Progenitor cell of endocrine pancreas (in vitro differentiated cells): Measurements from ENCODE around the gene GADD45A. TPM values are rescaled to one million over a fixed set of nuclear protein-coding genes. Genes with fewer than 3 reads are reported as not detected.
"Not testable (repeated sequence)": the region's sequence is repeated elsewhere in the genome, so short reads cannot be mapped to it uniquely, and the experiment has no call there.

Experiments used
- DNase-seq: peaks from one replicate; pipeline ENCODE4 v3.0.0; 2021; ENCODE audit warnings: low spot score; ENCODE audit not compliant: unreplicated experiment
- H3K27ac Mint-ChIP-seq: 2 replicates; pipeline ENCODE4 v1.8.0; 2021; ENCODE audit warnings: mild to moderate bottlenecking, moderate library complexity, mixed read lengths
- H3K27me3 Mint-ChIP-seq: 2 replicates; pipeline ENCODE4 v1.8.0; 2021; ENCODE audit warnings: mixed read lengths
- H3K36me3 Mint-ChIP-seq: 2 replicates; pipeline ENCODE4 v1.8.0; 2022; ENCODE audit warnings: mixed read lengths; ENCODE audit not compliant: insufficient read depth
- H3K4me1 Mint-ChIP-seq: 2 replicates; pipeline ENCODE4 v1.8.0; 2021; ENCODE audit warnings: low read depth, mixed read lengths
- H3K4me3 Mint-ChIP-seq: 2 replicates; pipeline ENCODE4 v1.8.0; 2021; ENCODE audit warnings: low read depth, mild to moderate bottlenecking, moderate library complexity, mixed read lengths
- H3K9me3 Mint-ChIP-seq: 2 replicates; pipeline ENCODE4 v1.8.0; 2021; ENCODE audit warnings: low read depth, mixed read lengths
- CTCF ChIP-seq: fragments of 200-600 bp; sonication (generic); IDR thresholded peaks from one replicate; pipeline ENCODE4 v1.5.0; 2021; ENCODE audit warnings: antibody characterized with exemption, mild to moderate bottlenecking; ENCODE audit not compliant: unreplicated experiment
- total RNA-seq: library from RNA; stranded (reverse); gene quantifications from 2 replicates; pipeline ENCODE4 v1.2.1, GENCODE V29; 2021

GADD45A gene
- total RNA-seq, 1 donor from 2014 or later, result 47.7 TPM

DNA sequence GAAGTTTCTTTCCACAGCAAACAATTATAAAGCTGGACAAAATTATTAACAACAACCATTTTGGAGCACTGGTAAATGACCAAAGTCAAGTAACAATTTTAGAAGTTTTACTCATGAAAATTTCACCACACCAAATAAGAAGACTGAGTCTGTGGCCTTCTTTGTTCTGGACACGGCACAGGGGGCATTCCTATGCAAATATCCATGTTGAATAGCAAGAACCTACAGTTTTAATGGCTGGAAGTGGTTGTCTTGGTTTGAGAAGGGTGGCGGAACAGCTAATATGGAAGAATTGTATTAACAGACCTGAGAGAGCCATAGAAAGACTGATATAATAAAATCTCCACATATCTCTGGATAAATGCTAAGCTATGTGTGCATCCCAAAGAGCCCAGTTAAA lies 29.4 kb upstream of the GADD45A start:
- Mint-ChIP-seq H3K36me3 (no peaks in the 10 kb centered on the region), H3K4me1 (no peaks in the 10 kb centered on the region), H3K9me3 (no peaks in the 10 kb centered on the region), H3K4me3 (no peak overlapping the region), H3K27ac (no peak overlapping the region), H3K27me3 (peaks cover 13% of the 10 kb centered on the region)
- DNase-seq, result no peak
- TF ChIP-seq CTCF, result no peak

- not testable (repeated sequence) for DNase-seq, H3K4me1 Mint-ChIP-seq, H3K9me3 Mint-ChIP-seq, H3K36me3 Mint-ChIP-seq, H3K27ac Mint-ChIP-seq, H3K4me3 Mint-ChIP-seq
- H3K27me3 Mint-ChIP-seq, result peaks cover 15% of the 10 kb centered on the region
These were observed 27.8 kb upstream of the GADD45A start for GRCh38 chr1:67657152-67657551.

DNA sequence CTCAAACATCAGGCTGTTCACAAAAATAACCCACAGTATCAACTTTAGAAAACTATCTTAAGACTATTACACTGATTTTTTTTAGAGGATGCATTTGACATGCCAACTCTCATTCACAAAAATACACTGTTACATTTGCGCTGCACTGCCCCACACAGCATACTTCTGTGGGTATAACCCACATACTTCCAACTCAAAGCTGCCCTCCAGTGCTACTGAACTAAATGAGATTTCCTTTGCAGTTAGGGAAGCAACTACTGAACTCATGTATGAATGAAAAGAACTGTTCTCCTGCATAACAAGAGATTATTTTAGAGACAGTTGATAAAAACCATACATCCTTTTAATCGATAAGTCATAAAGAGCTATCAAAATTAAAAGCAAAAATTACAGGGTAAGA lies 25.8 kb upstream of the GADD45A start:
- Mint-ChIP-seq H3K9me3 (no peaks in the 10 kb centered on the region), H3K27ac (no peak overlapping the region), H3K27me3 (peaks cover 12% of the 10 kb centered on the region), H3K36me3 (no peaks in the 10 kb centered on the region), H3K4me3 (no peak overlapping the region), H3K4me1 (no peaks in the 10 kb centered on the region)
- DNase-seq, result no peak
- TF ChIP-seq CTCF, result no peak

- TF ChIP-seq CTCF, result no peak
- Mint-ChIP-seq H3K9me3 (no peaks in the 10 kb centered on the region), H3K4me1 (no peaks in the 10 kb centered on the region), H3K27me3 (peaks cover 12% of the 10 kb centered on the region), H3K27ac (no peak overlapping the region), H3K4me3 (no peak overlapping the region), H3K36me3 (no peaks in the 10 kb centered on the region)
- DNase-seq, result no peak
These were observed 22.1 kb upstream of the GADD45A start for GRCh38 chr1:67662884-67663283.

DNA sequence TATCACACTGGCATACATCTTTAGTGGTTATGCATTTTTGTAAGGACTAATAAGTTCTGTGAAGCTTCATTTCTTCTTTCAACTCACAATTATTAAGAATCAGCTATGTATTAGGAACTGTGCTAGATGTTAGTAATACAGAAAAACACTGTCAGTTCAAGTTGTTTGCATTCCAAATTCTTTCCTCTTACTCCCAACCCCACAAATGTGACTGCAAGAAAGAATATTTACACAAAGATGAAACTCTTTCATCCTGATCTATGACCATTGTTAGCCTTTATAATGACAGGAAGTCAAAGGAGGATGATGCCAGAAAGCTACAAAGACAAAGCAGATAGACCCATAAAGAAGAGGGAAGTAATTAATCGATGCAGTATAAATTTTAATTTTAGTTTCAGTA lies 21.0 kb upstream of the GADD45A start:
- Mint-ChIP-seq H3K36me3 (no peaks in the 10 kb centered on the region), H3K27me3 (peaks cover 14% of the 10 kb centered on the region), H3K9me3 (no peaks in the 10 kb centered on the region), H3K4me3 (no peak overlapping the region), H3K4me1 (peaks cover 2% of the 10 kb centered on the region), H3K27ac (no peak overlapping the region)
- DNase-seq, result no peak
- TF ChIP-seq CTCF, result no peak

DNA sequence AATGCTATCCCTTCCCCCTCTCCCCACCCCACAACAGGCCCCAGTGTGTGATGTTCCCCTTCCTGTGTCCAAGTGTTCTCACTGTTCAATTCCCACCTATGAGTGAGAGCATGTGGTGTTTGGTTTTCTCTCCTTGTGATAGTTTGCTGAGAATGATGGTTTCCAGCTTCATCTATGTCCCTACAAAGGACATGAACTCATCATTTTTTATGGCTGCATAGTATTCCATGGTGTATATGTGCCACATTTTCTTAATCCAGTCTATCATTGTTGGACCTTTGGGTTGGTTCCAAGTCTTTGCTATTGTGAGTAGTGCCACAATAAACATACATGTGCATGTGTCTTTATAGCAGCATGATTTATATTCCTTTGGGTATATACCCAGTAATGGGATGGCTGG lies 19.7 kb upstream of the GADD45A start:
- not testable (repeated sequence) for DNase-seq, H3K27me3 Mint-ChIP-seq, H3K4me1 Mint-ChIP-seq, H3K27ac Mint-ChIP-seq, H3K4me3 Mint-ChIP-seq, H3K9me3 Mint-ChIP-seq, H3K36me3 Mint-ChIP-seq

GRCh38 chr1:67666636-67667035 lies 18.4 kb upstream of the GADD45A start:
- no peak for TF ChIP-seq CTCF
- H3K9me3 Mint-ChIP-seq, result no peaks in the 10 kb centered on the region
- peaks cover 6% of the 10 kb centered on the region for H3K27me3 Mint-ChIP-seq
- H3K27ac Mint-ChIP-seq, result no peak overlapping the region
- no peaks in the 10 kb centered on the region for H3K36me3 Mint-ChIP-seq
- H3K4me3 Mint-ChIP-seq, result no peak overlapping the region
- peaks cover 2% of the 10 kb centered on the region for H3K4me1 Mint-ChIP-seq
- no peak for DNase-seq
